ENCODE measurements around the gene A1BG.
A peak's percentile ranks its signal among the peaks of the same experiment; 100 is the strongest.

The A1BG gene

DNA sequence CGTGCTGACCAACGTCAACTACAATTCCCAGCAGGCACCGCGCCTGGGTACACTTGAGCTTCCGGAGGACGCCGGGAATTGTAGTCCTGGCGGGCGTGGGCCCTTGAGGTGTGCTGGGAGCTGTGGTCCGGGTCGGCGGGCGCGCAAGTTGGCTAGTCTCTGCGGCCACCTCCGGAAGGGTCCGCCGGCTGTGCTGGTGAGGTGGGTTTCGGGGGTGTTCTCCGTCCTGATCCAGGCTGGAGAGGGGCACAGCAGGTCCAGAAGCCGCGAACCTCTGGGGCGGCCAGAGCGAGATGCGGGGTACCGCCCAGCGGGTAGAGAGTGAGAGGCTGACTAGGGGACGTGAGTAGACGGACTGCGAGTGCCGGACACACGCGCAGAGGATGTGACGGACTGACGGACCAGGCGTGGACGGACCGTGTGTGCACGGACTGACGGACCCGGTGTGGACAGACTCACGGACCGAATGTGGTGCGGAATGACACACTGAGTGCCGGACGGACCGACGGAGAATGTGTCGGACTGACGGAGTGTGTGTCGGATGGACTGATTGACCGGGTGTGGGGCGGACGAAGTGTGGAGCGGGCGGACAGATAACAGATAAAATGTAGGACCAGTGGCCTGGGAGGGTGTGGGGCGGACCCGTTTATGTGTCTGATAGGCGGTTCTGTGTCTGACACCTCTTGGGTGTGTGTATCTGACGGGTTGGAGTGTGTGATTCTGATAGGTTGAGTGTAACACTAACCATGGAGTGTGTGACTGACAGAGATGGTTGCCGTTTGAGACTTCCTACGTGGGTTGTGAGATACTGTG, 26.2 kb downstream of the A1BG start, which contains the start of gene ZSCAN22 (continued):
- TF ChIP-seq, protein P1, sequence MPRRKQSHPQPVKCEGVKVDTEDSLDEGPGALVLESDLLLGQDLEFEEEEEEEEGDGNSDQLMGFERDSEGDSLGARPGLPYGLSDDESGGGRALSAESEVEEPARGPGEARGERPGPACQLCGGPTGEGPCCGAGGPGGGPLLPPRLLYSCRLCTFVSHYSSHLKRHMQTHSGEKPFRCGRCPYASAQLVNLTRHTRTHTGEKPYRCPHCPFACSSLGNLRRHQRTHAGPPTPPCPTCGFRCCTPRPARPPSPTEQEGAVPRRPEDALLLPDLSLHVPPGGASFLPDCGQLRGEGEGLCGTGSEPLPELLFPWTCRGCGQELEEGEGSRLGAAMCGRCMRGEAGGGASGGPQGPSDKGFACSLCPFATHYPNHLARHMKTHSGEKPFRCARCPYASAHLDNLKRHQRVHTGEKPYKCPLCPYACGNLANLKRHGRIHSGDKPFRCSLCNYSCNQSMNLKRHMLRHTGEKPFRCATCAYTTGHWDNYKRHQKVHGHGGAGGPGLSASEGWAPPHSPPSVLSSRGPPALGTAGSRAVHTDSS (tag by site-specific recombination; IDR thresholded peaks at IDR 0.05) = no peak
- TF ChIP-seq ZBTB1 (tag by site-specific recombination; IDR thresholded peaks at IDR 0.05) = no peak
- TF ChIP-seq ZNF112 (tag by site-specific recombination; IDR thresholded peaks at IDR 0.05) = no peak
- TF ChIP-seq ZNF416 (tag by site-specific recombination; IDR thresholded peaks at IDR 0.05) = no peak
- TF ChIP-seq ZNF624 (tag by site-specific recombination; IDR thresholded peaks at IDR 0.05) = no peak
- TF ChIP-seq TRIM28 (IDR thresholded peaks at IDR 0.05; ENCODE audit: borderline replicate concordance, low read length) = peak; percentile 92; the same call in 1 of the 2 replicates
- no peak for TF ChIP-seq ZNF37A (tag by site-specific recombination; IDR thresholded peaks at IDR 0.05)
- no peak for TF ChIP-seq ZNF214 (tag by site-specific recombination; IDR thresholded peaks at IDR 0.05; ENCODE audit: borderline replicate concordance)
- TF ChIP-seq ZNF121 (tag by site-specific recombination; IDR thresholded peaks at IDR 0.05) = peak; percentile 67; the same call in 1 of the 2 replicates
- peak; percentile 87 for TF ChIP-seq ZNF10 (tag by site-specific recombination; IDR thresholded peaks at IDR 0.05)
- TF ChIP-seq ZNF596 (tag by site-specific recombination; IDR thresholded peaks at IDR 0.05) = no peak
- no peak for TF ChIP-seq ZNF138 (tag by site-specific recombination; IDR thresholded peaks at IDR 0.05; ENCODE audit: borderline replicate concordance)
- no peak for TF ChIP-seq MYNN (tag by site-specific recombination; IDR thresholded peaks at IDR 0.05; ENCODE audit: borderline replicate concordance)
- TF ChIP-seq ZNF155 (tag by site-specific recombination; IDR thresholded peaks at IDR 0.05) = no peak
- peak; percentile 87; the same call in 1 of the 2 replicates for TF ChIP-seq ZNF391 (tag by site-specific recombination; IDR thresholded peaks at IDR 0.05; ENCODE audit: borderline replicate concordance, low read depth)
- TF ChIP-seq ZNF514 (tag by site-specific recombination; IDR thresholded peaks at IDR 0.05) = no peak
- peak; percentile 65; the same call in 1 of the 2 replicates for TF ChIP-seq ZNF768 (tag by site-specific recombination; IDR thresholded peaks at IDR 0.05)
- no peak for TF ChIP-seq ZNF776 (tag by site-specific recombination; IDR thresholded peaks at IDR 0.05; ENCODE audit: borderline replicate concordance)
- peak; percentile 72; the same call in 1 of the 2 replicates for TF ChIP-seq ZBTB7A (tag by site-specific recombination; IDR thresholded peaks at IDR 0.05; ENCODE audit: low read depth)
- TF ChIP-seq, protein P2, sequence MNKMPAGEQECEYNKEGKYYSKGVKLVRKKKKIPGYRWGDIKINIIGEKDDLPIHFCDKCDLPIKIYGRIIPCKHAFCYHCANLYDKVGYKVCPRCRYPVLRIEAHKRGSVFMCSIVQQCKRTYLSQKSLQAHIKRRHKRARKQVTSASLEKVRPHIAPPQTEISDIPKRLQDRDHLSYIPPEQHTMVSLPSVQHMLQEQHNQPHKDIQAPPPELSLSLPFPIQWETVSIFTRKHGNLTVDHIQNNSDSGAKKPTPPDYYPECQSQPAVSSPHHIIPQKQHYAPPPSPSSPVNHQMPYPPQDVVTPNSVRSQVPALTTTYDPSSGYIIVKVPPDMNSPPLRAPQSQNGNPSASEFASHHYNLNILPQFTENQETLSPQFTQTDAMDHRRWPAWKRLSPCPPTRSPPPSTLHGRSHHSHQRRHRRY (tag by site-specific recombination; IDR thresholded peaks at IDR 0.05) = 0 out of 2 replicates have a peak, but pooled peaks have one; percentile 8
- TF ChIP-seq ZNF423 (tag by site-specific recombination; IDR thresholded peaks at IDR 0.05) = no peak
- TF ChIP-seq SP3 (tag by site-specific recombination; IDR thresholded peaks at IDR 0.05) = peak; percentile 88
- TF ChIP-seq ZNF202 (tag by site-specific recombination; IDR thresholded peaks at IDR 0.05; ENCODE audit: borderline replicate concordance) = no peak
- no peak for TF ChIP-seq ZNF266 (tag by site-specific recombination; IDR thresholded peaks at IDR 0.05; ENCODE audit: low read depth)
- peak; percentile 50 for TF ChIP-seq FEZF1 (tag by site-specific recombination; IDR thresholded peaks at IDR 0.05)
- TF ChIP-seq, protein P3, sequence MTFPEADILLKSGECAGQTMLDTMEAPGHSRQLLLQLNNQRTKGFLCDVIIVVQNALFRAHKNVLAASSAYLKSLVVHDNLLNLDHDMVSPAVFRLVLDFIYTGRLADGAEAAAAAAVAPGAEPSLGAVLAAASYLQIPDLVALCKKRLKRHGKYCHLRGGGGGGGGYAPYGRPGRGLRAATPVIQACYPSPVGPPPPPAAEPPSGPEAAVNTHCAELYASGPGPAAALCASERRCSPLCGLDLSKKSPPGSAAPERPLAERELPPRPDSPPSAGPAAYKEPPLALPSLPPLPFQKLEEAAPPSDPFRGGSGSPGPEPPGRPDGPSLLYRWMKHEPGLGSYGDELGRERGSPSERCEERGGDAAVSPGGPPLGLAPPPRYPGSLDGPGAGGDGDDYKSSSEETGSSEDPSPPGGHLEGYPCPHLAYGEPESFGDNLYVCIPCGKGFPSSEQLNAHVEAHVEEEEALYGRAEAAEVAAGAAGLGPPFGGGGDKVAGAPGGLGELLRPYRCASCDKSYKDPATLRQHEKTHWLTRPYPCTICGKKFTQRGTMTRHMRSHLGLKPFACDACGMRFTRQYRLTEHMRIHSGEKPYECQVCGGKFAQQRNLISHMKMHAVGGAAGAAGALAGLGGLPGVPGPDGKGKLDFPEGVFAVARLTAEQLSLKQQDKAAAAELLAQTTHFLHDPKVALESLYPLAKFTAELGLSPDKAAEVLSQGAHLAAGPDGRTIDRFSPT (tag by site-specific recombination; IDR thresholded peaks at IDR 0.05) = peak; percentile 84
- TF ChIP-seq ZFP41 (tag by site-specific recombination; IDR thresholded peaks at IDR 0.05; ENCODE audit: borderline replicate concordance) = peak; percentile 38; the same call in 1 of the 2 replicates
- TF ChIP-seq ZNF544 (tag by site-specific recombination; IDR thresholded peaks at IDR 0.05) = no peak
- TF ChIP-seq ZNF610 (tag by site-specific recombination; IDR thresholded peaks at IDR 0.05; ENCODE audit: borderline replicate concordance) = peak; percentile 83
- TF ChIP-seq ZFP37 (tag by site-specific recombination; IDR thresholded peaks at IDR 0.05) = peak; percentile 100
- peak; percentile 48; the same call in 1 of the 2 replicates for TF ChIP-seq ZNF146 (tag by site-specific recombination; IDR thresholded peaks at IDR 0.05)
- TF ChIP-seq, protein P4, sequence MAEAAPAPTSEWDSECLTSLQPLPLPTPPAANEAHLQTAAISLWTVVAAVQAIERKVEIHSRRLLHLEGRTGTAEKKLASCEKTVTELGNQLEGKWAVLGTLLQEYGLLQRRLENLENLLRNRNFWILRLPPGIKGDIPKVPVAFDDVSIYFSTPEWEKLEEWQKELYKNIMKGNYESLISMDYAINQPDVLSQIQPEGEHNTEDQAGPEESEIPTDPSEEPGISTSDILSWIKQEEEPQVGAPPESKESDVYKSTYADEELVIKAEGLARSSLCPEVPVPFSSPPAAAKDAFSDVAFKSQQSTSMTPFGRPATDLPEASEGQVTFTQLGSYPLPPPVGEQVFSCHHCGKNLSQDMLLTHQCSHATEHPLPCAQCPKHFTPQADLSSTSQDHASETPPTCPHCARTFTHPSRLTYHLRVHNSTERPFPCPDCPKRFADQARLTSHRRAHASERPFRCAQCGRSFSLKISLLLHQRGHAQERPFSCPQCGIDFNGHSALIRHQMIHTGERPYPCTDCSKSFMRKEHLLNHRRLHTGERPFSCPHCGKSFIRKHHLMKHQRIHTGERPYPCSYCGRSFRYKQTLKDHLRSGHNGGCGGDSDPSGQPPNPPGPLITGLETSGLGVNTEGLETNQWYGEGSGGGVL (tag by site-specific recombination; IDR thresholded peaks at IDR 0.05) = no peak
- no peak for TF ChIP-seq ZNF529 (tag by site-specific recombination; IDR thresholded peaks at IDR 0.05; ENCODE audit: insufficient replicate concordance)
- TF ChIP-seq ZNF473 (tag by site-specific recombination; IDR thresholded peaks at IDR 0.05) = no peak

Measured in HEK293 (cell line).